ENCODE measurements around the gene SUMO2. TPM values are rescaled to one million over a fixed set of nuclear protein-coding genes. Genes with fewer than 3 reads are reported as not detected.

SUMO2 gene
- total RNA-seq (2021; ENCODE audit: unreplicated experiment) (859 TPM), Bru-seq, nascent RNA (percentile 96 among the genes with signal in this experiment), BruChase-seq, experiment 1, labeled RNA remaining after a 6-hour chase (percentile 98 among the genes with signal in this experiment), BruChase-seq, experiment 2, labeled RNA remaining after a 2-hour chase (percentile 96 among the genes with signal in this experiment)
- 338 and 399 TPM in 2 replicates for polyA plus RNA-seq (2012)
- long read RNA-seq, transcript SUMO2-203 (4 exons, 490 nt), result minor isoform, 13 of 520 reads
- long read RNA-seq, transcript SUMO2-202 (4 exons, 3,190 nt), result major isoform, 424 of 520 reads
- long read RNA-seq, partial matches to known transcripts, result 32 of 520 reads
- long read RNA-seq, other reads (novel, unspliced or antisense), result 49 of 520 reads

- peak within 1 kb of the TSS; percentile 76 to 89 for H3K4me3 ChIP-seq (replicated peaks in 1 of 2; ENCODE audit: low read depth in 1 of 2, low read length in 2 of 2)
- no peaks in the 10 kb centered on the region for H3K27me3 ChIP-seq (ENCODE audit: insufficient read depth, low read length)
- H4K20me1 ChIP-seq (ENCODE audit: insufficient read depth), result peaks cover 21% of the 10 kb centered on the region; the same call in 1 of the 2 replicates
- RAD21 ChIA-PET (ENCODE audit: low non-redundant PET in 1 of 2, low total read pairs in 2 of 2, uncharacterized antibody in 2 of 2, unreplicated experiment in 2 of 2), result no interaction called here
- peak within 1 kb of the TSS; percentile 98 for H3K9ac ChIP-seq (ENCODE audit: low read length)
- peak within 1 kb of the TSS; percentile 82 for H3K4me2 ChIP-seq (ENCODE audit: low read length)
- H3K9me2 ChIP-seq (ENCODE audit: insufficient read depth), result no peaks in the 10 kb centered on the region
- peaks cover 16 to 26% of the 10 kb centered on the region in 2 experiments for H3K36me3 ChIP-seq (ENCODE audit: control insufficient read depth in 1 of 2, insufficient read depth in 2 of 2, low read length in 2 of 2)
- POLR2A ChIA-PET, result interaction anchor here (0.6 to 1.8 kb wide), 5 partner anchors 9 to 310 kb away, joined by 3 to 5 read pairs (median 4); partner anchors contain the start of gene NUP85
- H3K9me3 ChIP-seq (ENCODE audit: control insufficient read depth in 1 of 2, insufficient read depth in 1 of 2, low read depth in 1 of 2, low read length in 2 of 2), result no peaks in the 10 kb centered on the region
- intact Hi-C loops (cut with micrococcal nuclease), result no loop called here
- H3K4me1 ChIP-seq (ENCODE audit: control insufficient read depth in 1 of 2, insufficient read depth in 2 of 2, low read length in 2 of 2), result peaks cover 20 to 33% of the 10 kb centered on the region in 2 experiments
- DNase-seq (ENCODE audit: low read depth, low spot score) (peak; percentile 95), ATAC-seq (peak; percentile 87)
- H3K27ac ChIP-seq (ENCODE audit: low read depth, low read length), result peak within 1 kb of the TSS; percentile 100
- H3K79me2 ChIP-seq (ENCODE audit: insufficient read depth, low read length), result peaks cover 50% of the 10 kb centered on the region
- CTCF ChIA-PET, result interaction anchor here (0.9 to 1.9 kb wide), 6 partner anchors 11 to 69 kb away, joined by 3 to 8 read pairs (median 4); no protein-coding TSS in a partner anchor
- no peak within 1 kb of the TSS for H2AFZ ChIP-seq (ENCODE audit: low read depth, low read length, poor library complexity, severe bottlenecking)
- no TSS peak for BruUV-seq (replicated peaks)
- TF ChIP-seq, protein P1, sequence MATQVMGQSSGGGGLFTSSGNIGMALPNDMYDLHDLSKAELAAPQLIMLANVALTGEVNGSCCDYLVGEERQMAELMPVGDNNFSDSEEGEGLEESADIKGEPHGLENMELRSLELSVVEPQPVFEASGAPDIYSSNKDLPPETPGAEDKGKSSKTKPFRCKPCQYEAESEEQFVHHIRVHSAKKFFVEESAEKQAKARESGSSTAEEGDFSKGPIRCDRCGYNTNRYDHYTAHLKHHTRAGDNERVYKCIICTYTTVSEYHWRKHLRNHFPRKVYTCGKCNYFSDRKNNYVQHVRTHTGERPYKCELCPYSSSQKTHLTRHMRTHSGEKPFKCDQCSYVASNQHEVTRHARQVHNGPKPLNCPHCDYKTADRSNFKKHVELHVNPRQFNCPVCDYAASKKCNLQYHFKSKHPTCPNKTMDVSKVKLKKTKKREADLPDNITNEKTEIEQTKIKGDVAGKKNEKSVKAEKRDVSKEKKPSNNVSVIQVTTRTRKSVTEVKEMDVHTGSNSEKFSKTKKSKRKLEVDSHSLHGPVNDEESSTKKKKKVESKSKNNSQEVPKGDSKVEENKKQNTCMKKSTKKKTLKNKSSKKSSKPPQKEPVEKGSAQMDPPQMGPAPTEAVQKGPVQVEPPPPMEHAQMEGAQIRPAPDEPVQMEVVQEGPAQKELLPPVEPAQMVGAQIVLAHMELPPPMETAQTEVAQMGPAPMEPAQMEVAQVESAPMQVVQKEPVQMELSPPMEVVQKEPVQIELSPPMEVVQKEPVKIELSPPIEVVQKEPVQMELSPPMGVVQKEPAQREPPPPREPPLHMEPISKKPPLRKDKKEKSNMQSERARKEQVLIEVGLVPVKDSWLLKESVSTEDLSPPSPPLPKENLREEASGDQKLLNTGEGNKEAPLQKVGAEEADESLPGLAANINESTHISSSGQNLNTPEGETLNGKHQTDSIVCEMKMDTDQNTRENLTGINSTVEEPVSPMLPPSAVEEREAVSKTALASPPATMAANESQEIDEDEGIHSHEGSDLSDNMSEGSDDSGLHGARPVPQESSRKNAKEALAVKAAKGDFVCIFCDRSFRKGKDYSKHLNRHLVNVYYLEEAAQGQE (IDR thresholded peaks at IDR 0.05; ENCODE audit: low read depth), result no peak
- TF ChIP-seq ELF1 (IDR thresholded peaks at IDR 0.05; ENCODE audit: borderline replicate concordance, low read depth) (no peak), ZFX (IDR thresholded peaks at IDR 0.05) (peak; percentile 90; the same call in 1 of the 2 replicates), ZBTB33 (IDR thresholded peaks at IDR 0.05; ENCODE audit: extremely low read depth, insufficient replicate concordance, low read length) (peak; percentile 28), YY1 (IDR thresholded peaks at IDR 0.05; ENCODE audit: extremely low read depth, insufficient replicate concordance, low read depth, low read length) (peak; percentile 93), POLR2AphosphoS5 (IDR thresholded peaks at IDR 0.05; ENCODE audit: low read depth, low read length) (peak; percentile 78), SP1 (IDR thresholded peaks at IDR 0.05; ENCODE audit: low read depth) (peak; percentile 61; the same call in 1 of the 2 replicates), CBX3 (IDR thresholded peaks at IDR 0.05; ENCODE audit: low read depth) (no peak), TCF7L2 (IDR thresholded peaks at IDR 0.05; ENCODE audit: borderline replicate concordance, extremely low read depth, insufficient read depth, insufficient read length) (peak; percentile 34), SIN3A (IDR thresholded peaks at IDR 0.05; ENCODE audit: low read depth) (peak; percentile 51; the same call in 1 of the 2 replicates), EGR1 (IDR thresholded peaks at IDR 0.05; ENCODE audit: low read depth) (peak; percentile 36), CEBPB (IDR thresholded peaks at IDR 0.05; ENCODE audit: low read depth) (no peak), CTCF (IDR thresholded peaks at IDR 0.05 in 2 of 3, conservative IDR thresholded peaks at IDR 0.05 in 1 of 3; ENCODE audit: borderline replicate concordance in 1 of 3, insufficient read depth in 1 of 3, low read depth in 2 of 3, low read length in 2 of 3) (peak in 1 of 3 experiments; percentile 37; a peak in 2 of 6 replicates), FOSL1 (IDR thresholded peaks at IDR 0.05; ENCODE audit: low read depth) (no peak)
- TF ChIP-seq, protein P2, sequence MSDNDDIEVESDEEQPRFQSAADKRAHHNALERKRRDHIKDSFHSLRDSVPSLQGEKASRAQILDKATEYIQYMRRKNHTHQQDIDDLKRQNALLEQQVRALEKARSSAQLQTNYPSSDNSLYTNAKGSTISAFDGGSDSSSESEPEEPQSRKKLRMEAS (IDR thresholded peaks at IDR 0.05), result peak; percentile 65
Observed at GRCh38 chr17:75182569-75183436, at the start of gene SUMO2. SUMO2 (minus strand) TSS chr17:75182959; CDS start chr17:75182834, 125 bp downstream.

Measured in HCT116 (cell line).